Dermis blood vessel endothelial cell (primary cell): ENCODE data around the gene NME4. TPM values are rescaled to one million over a fixed set of nuclear protein-coding genes. Genes with fewer than 3 reads are reported as not detected.
A peak's percentile ranks its signal among the peaks of the same experiment; 100 is the strongest.
"Not testable (repeated sequence)": the region's sequence is repeated elsewhere in the genome, so short reads cannot be mapped to it uniquely, and the experiment has no call there.

Source experiments
- DNase-seq: peaks from one replicate; pipeline ENCODE4 v3.0.0; 2010
- total RNA-seq: library from RNA; depleted of rRNA; stranded (reverse); fragments of >200 nt; gene quantifications from 2 replicates; pipeline ENCODE4 v1.2.3, GENCODE V29; 2014

NME4 gene
- total RNA-seq, 1 donor from 2014 or later: 42.2 TPM

- DNase-seq: no peak
These were observed 2.5 kb downstream of the NME4 start for GRCh38 chr16:399340-400019.

GRCh38 chr16:400061-400591 is 3.1 kb downstream of the NME4 start:
- no peak for DNase-seq

DNA sequence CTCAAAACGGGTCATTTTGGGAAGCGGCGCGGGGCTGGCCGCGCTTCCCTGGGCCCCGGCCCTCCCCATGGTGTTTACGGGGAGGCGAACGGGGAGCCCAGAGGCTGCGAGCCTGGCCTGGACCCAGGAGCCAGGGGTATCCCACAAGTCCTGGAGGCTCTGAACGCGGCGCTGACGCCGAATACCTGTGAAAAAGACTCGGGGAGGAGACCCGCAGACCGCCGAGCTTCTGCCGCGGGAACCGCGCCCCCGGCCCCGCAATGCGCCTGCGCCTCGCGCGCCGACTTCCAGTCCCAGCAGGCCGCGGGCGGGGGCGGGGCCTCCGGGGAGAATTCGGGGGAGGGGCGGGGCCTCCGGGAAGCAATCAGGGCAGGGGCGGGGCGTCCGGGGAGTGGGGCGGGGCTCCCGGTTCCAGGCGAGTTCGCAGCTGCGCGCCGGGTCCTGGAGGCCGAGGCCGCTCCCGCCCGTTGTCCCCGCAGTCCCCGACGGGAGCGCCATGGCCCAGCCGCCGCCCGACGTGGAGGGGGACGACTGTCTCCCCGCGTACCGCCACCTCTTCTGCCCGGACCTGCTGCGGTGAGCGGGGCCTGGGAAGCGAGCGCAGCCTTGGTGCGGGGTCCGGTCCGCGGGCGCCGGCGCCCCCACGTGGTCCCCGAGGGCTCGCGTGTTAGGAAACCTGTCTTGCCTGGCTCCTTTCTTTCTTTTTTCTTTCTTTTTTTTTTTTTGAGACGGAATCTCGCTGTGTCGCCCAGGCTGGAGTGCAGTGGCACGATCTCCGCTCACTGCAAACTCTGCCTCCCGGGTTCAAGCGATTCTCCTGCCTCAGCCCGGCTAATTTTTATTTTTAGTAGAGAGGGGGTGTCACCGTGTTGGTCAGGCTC is 4.7 kb downstream of the NME4 start, which contains the start of gene DECR2:
TSS of gene DECR2 (plus strand) at position 418 of the 881 bp plus-strand sequence. CDS start at position 497, 79 bp downstream.
- peak; percentile 95 for DNase-seq

- no peak for DNase-seq
These were observed 8.0 kb downstream of the NME4 start for GRCh38 chr16:404971-405486.

GRCh38 chr16:405548-406506 is 8.8 kb downstream of the NME4 start:
- no peak for DNase-seq

GRCh38 chr16:407253-407652 is 10.3 kb downstream of the NME4 start:
- DNase-seq: no peak

- DNase-seq: no peak
These were observed 13.6 kb downstream of the NME4 start for GRCh38 chr16:410516-411178.

DNA sequence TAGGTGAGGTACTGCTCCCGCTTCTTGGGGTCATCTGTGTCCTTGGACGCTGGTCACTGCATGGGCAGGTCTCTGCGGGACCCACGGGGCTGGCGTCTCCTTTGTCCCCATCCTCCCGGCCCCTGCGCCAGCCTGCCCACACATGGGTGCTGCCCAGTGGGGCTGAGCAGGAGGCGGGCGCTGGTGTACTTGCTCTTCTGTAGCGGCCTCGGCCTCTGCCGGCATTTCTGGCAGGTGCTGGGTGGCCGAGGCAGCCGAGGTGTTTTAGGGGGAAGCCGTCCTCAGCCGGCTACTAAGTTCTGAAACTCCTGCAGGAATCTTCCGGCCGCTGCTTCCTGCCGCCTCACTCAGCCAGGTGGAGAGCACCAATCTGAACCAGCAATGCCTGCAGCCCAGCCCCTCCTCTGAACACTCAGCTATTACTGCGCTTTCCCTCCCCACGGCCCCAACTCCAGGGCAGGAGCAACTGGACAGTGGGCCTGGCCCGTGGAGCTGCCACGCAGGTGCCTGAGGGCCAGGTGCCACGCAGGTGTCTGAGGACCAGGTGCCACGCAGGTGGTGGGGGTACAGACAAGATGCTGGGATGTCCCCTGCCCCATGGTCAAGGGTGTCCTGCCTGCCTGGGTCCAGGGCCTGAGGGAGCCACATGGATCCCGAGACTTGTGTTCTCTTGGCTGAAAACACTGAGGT is 14.7 kb downstream of the NME4 start:
- DNase-seq: no peak

DNA sequence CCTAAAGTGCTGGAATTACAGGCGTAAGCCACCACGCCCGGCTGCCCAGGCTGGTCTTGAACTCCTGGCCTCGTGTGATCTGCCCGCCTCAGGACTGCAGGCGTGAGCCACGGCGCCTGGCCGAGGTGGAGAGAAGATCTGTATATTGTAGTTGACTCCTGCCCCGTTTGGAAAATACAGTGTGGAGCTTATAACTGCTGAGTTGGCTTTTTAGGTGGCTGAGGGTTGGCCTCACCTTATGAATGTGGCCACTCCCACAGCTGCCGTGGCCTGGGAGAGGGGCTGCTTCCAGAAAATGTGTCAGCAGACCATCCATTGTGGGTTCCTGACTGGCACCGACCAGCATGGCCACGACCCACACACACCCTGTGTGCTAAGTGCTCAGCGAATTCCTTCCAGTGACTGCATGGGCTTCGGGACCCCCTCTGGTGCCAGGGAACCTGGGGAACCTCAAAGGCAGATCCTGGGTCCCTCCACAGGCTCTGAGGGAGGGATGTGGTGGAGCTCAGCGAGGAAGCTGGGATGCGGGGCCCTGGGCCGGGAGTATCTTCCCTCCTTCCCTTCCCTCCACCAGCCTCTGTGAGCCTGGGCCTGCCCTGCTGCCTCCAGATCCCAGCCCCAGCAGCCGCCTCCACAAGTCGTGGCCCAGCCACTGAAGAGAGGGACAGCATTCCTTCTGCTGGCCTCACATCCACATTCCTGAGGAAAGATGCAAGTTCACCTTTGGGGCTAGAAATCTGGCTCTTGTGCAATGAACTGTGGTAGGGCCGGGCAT is 17.6 kb downstream of the NME4 start:
- DNase-seq: no peak

DNA sequence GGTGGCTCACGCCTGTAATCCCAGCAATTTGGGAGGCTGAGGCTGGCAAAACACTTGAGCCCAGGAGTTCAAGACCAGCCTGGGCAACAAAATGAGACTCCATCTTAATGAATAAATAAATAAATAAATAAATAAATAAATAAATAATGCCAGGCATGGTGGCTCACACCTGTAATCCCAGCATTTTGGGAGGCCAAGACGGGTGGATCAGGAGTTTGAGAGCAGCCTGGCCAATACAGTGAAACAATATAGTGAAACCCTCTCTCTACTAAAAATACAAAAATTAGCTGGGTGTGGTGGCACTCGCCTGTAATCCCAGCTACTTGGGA is 18.1 kb downstream of the NME4 start:
- DNase-seq: not testable (repeated sequence)

- DNase-seq: not testable (repeated sequence)
These were observed 25.2 kb downstream of the NME4 start for GRCh38 chr16:422179-422578.

GRCh38 chr16:424033-424622 is 27.1 kb downstream of the NME4 start:
- DNase-seq: peak; percentile 95

GRCh38 chr16:424623-425081 is 27.7 kb downstream of the NME4 start:
- DNase-seq: peak; percentile 52

DNA sequence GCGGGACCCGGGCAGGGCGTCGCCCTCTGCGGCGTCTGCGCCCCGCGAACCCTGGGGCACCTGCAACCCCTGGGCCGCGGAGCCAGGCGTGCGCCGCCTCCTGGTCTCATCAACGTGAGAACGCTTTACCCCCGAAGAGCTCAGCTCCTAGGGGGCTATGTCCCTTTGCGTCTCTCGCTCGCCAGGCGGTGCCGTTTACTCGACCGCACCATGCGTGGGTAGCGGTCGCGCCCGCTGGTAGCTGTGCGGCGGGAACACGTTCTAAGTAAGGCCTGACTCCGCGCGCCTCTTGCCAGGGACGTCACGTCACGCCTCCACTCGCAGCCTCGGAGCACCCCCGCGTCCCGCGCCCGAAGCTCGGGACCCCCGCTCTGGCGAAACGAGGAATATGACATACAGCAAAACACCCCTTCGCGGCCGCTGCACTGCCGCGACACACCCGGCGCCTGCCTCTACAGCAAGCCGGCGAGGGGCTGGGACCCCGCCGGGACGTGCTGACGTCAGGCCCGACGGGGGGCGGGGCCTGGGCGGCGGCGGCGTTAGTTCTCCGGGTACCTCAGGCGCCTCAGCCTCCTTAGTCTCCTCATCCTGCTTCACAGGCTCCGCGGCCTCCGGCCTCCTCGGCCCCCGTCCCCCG is 28.2 kb downstream of the NME4 start, which contains the start of gene RAB11FIP3:
TSS of gene RAB11FIP3 (plus strand) at position 568 of the 637 bp plus-strand sequence. CDS start 358 bp downstream, outside the sequence.
- DNase-seq: peak; percentile 91

DNA sequence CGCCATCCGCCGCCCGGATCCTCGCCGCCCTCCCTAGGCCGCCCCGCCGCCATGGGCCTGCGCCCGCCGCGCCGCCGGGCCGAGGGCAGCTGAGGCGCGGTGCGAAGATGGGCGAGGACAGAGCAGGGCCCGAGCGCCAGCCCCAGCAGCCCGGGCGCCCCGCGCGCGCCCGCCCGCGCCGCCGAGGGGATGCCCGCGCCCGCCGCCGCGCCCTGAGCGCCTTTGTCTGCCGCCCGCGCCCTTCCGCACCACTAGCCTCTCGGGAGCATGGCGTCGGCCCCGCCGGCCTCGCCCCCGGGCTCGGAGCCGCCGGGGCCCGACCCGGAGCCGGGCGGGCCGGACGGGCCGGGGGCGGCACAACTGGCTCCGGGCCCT is 28.7 kb downstream of the NME4 start:
- no peak for DNase-seq

DNA sequence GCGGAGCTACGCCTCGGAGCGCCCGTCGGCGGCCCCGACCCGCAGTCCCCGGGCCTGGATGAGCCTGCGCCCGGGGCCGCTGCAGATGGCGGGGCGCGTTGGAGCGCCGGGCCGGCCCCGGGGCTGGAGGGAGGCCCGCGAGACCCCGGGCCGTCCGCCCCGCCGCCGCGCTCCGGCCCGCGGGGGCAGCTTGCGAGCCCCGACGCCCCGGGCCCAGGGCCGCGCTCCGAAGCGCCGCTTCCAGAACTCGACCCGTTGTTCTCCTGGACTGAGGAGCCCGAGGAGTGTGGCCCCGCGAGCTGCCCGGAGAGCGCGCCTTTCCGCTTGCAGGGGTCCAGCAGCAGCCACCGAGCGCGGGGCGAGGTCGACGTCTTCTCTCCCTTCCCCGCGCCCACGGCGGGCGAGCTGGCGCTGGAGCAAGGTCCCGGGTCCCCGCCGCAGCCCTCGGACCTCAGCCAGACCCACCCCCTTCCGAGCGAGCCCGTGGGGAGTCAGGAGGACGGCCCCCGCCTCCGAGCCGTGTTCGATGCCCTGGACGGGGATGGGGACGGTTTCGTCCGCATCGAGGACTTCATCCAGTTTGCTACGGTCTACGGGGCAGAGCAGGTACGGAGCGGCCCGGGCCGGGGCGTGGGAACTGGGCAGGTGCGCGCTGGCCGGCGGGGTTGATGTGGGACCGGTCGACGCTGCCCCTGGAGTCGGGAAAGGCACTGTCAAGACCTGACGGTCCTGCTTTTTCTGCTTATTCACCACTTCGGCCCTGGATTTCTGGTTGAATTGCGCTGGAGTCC is 29.3 kb downstream of the NME4 start:
- DNase-seq: peak; percentile 35

- DNase-seq: no peak
These were observed 29.9 kb downstream of the NME4 start for GRCh38 chr16:426906-427249.

- no peak for DNase-seq
These were observed 30.3 kb downstream of the NME4 start for GRCh38 chr16:427250-427649.
